Astrocyte of the spinal cord (primary cell): ENCODE measurements around the gene DNAJA4.

Experiments used
- DNase-seq: peaks from one replicate; pipeline ENCODE4 v3.0.0; 2011; ENCODE audit warnings: low read depth, low spot score
- H3K4me3 ChIP-seq: 2 replicates; pipeline ENCODE4 v1.5.1; 2011; ENCODE audit warnings: low read depth, mild to moderate bottlenecking, low read length, moderate library complexity
- CTCF ChIP-seq: IDR thresholded peaks from 2 replicates; pipeline ENCODE4 v1.5.1; 2012; ENCODE audit warnings: low read depth, mild to moderate bottlenecking, low read length, inconsistent platforms
- in situ Hi-C: cut with HindIII; loops from 2 replicates; pipeline ENCODE4 v1.10.0; 2017; ENCODE audit warnings: low sequenced_read_pairs

Gene DNAJA4

GRCh38 chr15:78255421-78256043 lies 8.8 kb upstream of the DNAJA4 start:
- DNase-seq: no peak
- TF ChIP-seq CTCF: no peak
- no peak overlapping the region for H3K4me3 ChIP-seq
- in situ Hi-C loops: no loop called here

- DNase-seq: no peak
- no peak overlapping the region for H3K4me3 ChIP-seq
- in situ Hi-C loops: no loop called here
- TF ChIP-seq CTCF: no peak
Measured at GRCh38 chr15:78256044-78256437, 8.3 kb upstream of the DNAJA4 start.

GRCh38 chr15:78257681-78258080 lies 6.7 kb upstream of the DNAJA4 start:
- no peak overlapping the region for H3K4me3 ChIP-seq
- in situ Hi-C loops: no loop called here
- DNase-seq: no peak
- no peak for TF ChIP-seq CTCF

- in situ Hi-C loops: no loop called here
Measured at GRCh38 chr15:78259232-78259631, 5.1 kb upstream of the DNAJA4 start.

GRCh38 chr15:78260489-78260888 lies 3.9 kb upstream of the DNAJA4 start:
- no peak for TF ChIP-seq CTCF
- no peak overlapping the region for H3K4me3 ChIP-seq
- in situ Hi-C loops: no loop called here
- no peak for DNase-seq

More at GRCh38 chr15:78259232-78259631, 5.1 kb upstream of the DNAJA4 start:
- H3K4me3 ChIP-seq: no peak overlapping the region
- no peak for DNase-seq
- TF ChIP-seq CTCF: no peak

GRCh38 chr15:78261062-78261461 lies 3.3 kb upstream of the DNAJA4 start:
- DNase-seq: no peak
- TF ChIP-seq CTCF: no peak
- in situ Hi-C loops: no loop called here
- H3K4me3 ChIP-seq: no peak overlapping the region
